Esophagus squamous epithelium (tissue), 5 donors: ENCODE measurements around the gene CORO2A. TPM values are rescaled to one million over a fixed set of nuclear protein-coding genes. Genes with fewer than 3 reads are reported as not detected.

Experiments
- DNase-seq: peaks from one replicate; lab custom pipeline; 2025; lab: John Stamatoyannopoulos, UW
- H3K27ac ChIP-seq, 4 donors: fragments of 200-600 bp; sonication (generic); one replicate each; pipeline ENCODE4 v1.5.1; 2016 to 2019; ENCODE audit warnings: mild to moderate bottlenecking in 1 of 4
- H3K27me3 ChIP-seq, 4 donors: fragments of 200-600 bp; sonication (generic); 1 replicate in 3 of 4; 2 replicates in 1 of 4; pipeline versions ENCODE4 v1.5.1 to v1.6.0; 2017 to 2021; ENCODE audit warnings: antibody characterized with exemption in 1 of 4
- H3K36me3 ChIP-seq, 3 donors: fragments of 200-600 bp; sonication (generic); one replicate each; pipeline ENCODE4 v1.5.1; 2016 to 2019
- H3K4me1 ChIP-seq, 3 donors: fragments of 200-600 bp; sonication (generic); one replicate each; pipeline ENCODE4 v1.5.1; 2017 to 2019
- H3K4me3 ChIP-seq, 4 donors: fragments of 200-600 bp; sonication (generic); 1 replicate in 3 of 4; 2 replicates in 1 of 4; pipeline ENCODE4 v1.5.1; 2016 to 2019; ENCODE audit warnings: mild to moderate bottlenecking in 2 of 4, moderate library complexity in 1 of 4
- H3K9me3 ChIP-seq, 3 donors: fragments of 200-600 bp; sonication (generic); one replicate each; pipeline ENCODE4 v1.5.1; 2016 to 2019
- POLR2A ChIP-seq, 4 donors: fragments of 450-650 bp; IDR thresholded peaks; one replicate each; pipeline ENCODE4 v1.6.1; 2017; ENCODE audit warnings: antibody characterized with exemption in 4 of 4, mild to moderate bottlenecking in 4 of 4, moderate library complexity in 3 of 4
- WGBS, 2 donors: methylation state at CpG; one replicate each; pipeline ENCODE4 v1.1.5; 2018; 5-methylcytosine and 5-hydroxymethylcytosine counted together
- intact Hi-C: fragments of 100-400 bp; cut with DNase I; formaldehyde crosslinking; loops from one replicate; pipeline ENCODE4 v1.15.0; 2022
- total RNA-seq, 4 donors: library from RNA; depleted of rRNA; stranded (reverse); fragments of >200 nt; gene quantifications; one replicate each; pipeline ENCODE4 v1.1.0, GENCODE V29; 2016
- TF ChIP-seq, protein P1 (sequence below), 6 experiments: fragments of 450-650 bp in 4 of 6; fragments of 200-600 bp in 2 of 6; sonication (generic) in 2 of 6; IDR thresholded peaks; one replicate each; pipeline ENCODE4 v1.5.1; 2016 to 2019; ENCODE audit warnings: antibody characterized with exemption in 6 of 6, mild to moderate bottlenecking in 4 of 6, moderate library complexity in 4 of 6
- donor health status: DM: yes; HTN: yes; CAD: no.

CORO2A gene
- total RNA-seq, 4 donors from 2014 or later = 15.6 to 27.6 (median 26.1) TPM

DNA sequence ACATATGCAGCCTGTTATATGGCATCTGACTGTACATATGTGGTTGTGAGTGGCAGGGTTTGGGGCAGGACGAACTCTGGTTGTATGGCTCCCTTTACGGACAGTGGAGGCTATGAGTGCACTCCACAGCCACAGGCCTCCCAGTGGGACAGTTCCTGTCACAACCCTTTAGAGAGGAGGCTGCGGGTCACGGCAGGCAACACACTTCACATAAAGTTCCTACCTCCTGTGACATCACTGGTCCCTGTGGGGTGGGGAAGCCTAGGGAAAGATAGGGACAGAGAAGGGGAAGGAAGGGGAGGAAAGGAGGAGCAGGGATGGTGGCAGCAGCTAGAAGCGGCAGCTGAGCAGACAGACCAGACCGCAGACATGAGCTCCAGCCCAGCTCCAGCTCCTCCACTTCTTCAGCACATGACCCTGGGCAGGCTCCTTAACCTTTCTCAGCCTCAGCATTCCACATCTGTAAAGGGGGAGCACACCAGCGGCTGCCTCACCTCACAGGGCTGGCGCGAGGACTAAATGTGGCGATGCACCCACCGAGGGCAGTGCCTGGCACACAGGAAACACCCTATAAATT lies 27.4 kb upstream of the CORO2A start:
- TF ChIP-seq, protein P1, sequence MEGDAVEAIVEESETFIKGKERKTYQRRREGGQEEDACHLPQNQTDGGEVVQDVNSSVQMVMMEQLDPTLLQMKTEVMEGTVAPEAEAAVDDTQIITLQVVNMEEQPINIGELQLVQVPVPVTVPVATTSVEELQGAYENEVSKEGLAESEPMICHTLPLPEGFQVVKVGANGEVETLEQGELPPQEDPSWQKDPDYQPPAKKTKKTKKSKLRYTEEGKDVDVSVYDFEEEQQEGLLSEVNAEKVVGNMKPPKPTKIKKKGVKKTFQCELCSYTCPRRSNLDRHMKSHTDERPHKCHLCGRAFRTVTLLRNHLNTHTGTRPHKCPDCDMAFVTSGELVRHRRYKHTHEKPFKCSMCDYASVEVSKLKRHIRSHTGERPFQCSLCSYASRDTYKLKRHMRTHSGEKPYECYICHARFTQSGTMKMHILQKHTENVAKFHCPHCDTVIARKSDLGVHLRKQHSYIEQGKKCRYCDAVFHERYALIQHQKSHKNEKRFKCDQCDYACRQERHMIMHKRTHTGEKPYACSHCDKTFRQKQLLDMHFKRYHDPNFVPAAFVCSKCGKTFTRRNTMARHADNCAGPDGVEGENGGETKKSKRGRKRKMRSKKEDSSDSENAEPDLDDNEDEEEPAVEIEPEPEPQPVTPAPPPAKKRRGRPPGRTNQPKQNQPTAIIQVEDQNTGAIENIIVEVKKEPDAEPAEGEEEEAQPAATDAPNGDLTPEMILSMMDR (IDR thresholded peaks at IDR 0.05) = no peak
- no peak for TF ChIP-seq POLR2A (IDR thresholded peaks at IDR 0.05)
- 85 to 95% methylated on average over 8 to 11 of the region's 11 CpGs for WGBS, 2 donors
- intact Hi-C loops = no loop called here
- H3K27ac ChIP-seq = peak overlapping the region in 1 of 4 donors; percentile 34
- H3K4me1 ChIP-seq = peaks cover 3 to 60% (median 15%) of the 10 kb centered on the region in 3 donors
- H3K4me3 ChIP-seq = no peak overlapping the region
- peaks cover 8 to 86% (median 13%) of the 10 kb centered on the region in 3 donors for H3K36me3 ChIP-seq
- H3K9me3 ChIP-seq = no peaks in the 10 kb centered on the region
- H3K27me3 ChIP-seq = no peaks in the 10 kb centered on the region
- DNase-seq = no peak

DNA sequence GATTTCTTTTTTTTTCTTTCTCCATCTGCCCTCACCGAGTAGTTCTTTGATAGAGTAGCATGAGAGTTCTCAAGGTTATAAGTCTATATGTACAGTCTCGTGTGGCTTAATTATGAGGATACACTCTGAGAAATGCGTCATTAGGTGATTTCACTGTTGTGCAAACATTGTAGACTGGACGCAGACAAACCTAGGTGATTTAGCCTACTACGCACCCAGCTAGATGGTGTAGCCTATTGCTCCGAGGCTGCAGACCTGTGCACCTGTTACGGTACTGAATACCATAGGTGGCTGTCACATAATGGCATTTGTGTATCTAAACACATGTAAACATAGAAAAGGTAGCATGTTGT lies 26.9 kb upstream of the CORO2A start:
- H3K4me3 ChIP-seq = no peak overlapping the region
- DNase-seq = no peak
- H3K27ac ChIP-seq = peak overlapping the region in 3 of 4 donors; percentile 11 to 34 (median 31)
- intact Hi-C loops = no loop called here
- no peaks in the 10 kb centered on the region for H3K9me3 ChIP-seq
- no peaks in the 10 kb centered on the region for H3K27me3 ChIP-seq
- 67 to 79% methylated on average over 7 of the region's 7 CpGs for WGBS, 2 donors
- TF ChIP-seq, protein P1 (IDR thresholded peaks at IDR 0.05) = no peak
- no peak for TF ChIP-seq POLR2A (IDR thresholded peaks at IDR 0.05)
- H3K4me1 ChIP-seq = peaks cover 3 to 59% (median 15%) of the 10 kb centered on the region in 3 donors
- peaks cover 8 to 85% (median 13%) of the 10 kb centered on the region in 3 donors for H3K36me3 ChIP-seq

DNA sequence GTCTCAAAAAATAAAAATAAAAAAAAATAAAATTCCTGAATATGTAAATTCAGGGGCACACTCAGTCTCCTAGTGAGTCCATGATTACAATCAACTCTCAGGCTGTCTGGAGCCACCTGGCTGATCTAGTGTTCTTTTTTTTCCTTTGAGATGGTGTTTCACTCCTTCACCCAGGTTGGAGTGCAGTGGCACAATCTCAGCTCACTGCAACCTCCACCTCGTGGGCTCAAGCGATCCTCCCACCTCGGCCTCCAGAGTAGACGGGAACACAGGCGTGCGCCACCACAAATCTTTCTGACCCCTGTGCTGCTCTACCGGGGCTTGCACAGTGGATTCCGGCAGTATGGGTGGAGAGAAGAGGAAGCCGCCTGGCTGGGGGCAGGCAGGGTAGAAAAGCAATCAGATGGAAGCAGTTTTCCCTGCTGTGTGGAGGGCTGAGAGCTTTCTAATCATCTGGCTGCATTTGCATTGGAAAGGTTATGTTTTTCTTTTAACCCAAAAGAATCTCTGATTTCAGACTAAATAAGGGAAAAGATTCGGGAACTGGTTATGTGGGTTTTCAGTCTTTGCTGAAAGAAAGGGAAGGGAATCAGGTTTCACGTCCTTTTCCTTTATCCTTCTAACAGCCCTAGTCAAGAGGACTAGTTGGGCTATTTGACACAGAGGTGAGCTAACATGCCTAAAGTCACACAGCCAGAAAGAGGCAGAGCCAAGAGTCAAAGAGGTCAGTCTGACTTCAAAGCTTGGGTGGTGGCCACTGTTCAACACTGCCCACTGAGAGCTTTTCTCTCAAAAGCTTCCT lies 26.3 kb upstream of the CORO2A start:
- peak overlapping the region in 3 of 4 donors; percentile 11 to 34 (median 31) for H3K27ac ChIP-seq
- H3K36me3 ChIP-seq = peaks cover 11 to 87% (median 13%) of the 10 kb centered on the region in 3 donors
- 66 to 79% methylated on average over 6 to 8 of the region's 11 CpGs for WGBS, 2 donors
- no peak for DNase-seq
- peaks cover 2 to 53% (median 13%) of the 10 kb centered on the region in 3 donors for H3K4me1 ChIP-seq
- no peak overlapping the region for H3K4me3 ChIP-seq
- TF ChIP-seq, protein P1 (IDR thresholded peaks at IDR 0.05) = no peak
- no peak for TF ChIP-seq POLR2A (IDR thresholded peaks at IDR 0.05)
- H3K9me3 ChIP-seq = no peaks in the 10 kb centered on the region
- H3K27me3 ChIP-seq = no peaks in the 10 kb centered on the region
- intact Hi-C loops = no loop called here

DNA sequence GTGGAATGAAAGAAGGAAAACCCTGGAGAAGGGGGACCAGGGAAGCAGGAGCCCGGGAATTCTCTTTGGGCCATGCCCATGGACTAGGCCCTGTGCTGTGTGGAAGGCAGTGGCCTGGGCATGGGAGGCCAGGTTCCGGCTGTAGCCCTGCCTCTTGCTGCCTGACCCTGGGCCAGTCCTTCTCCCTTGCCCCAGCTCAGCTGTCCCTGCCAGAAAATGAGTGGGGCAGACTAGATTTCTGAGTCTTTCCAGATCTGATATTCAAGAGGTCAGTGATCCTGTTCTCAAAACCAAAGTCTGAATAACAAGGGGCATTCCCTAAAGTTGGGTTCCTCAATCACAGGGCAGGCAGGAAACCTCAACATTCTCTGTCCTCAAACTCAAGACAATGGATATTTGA lies 24.8 kb upstream of the CORO2A start:
- 83 to 100% methylated on average over 1 to 2 of the region's 2 CpGs for WGBS, 2 donors
- H3K4me1 ChIP-seq = peaks cover 0 to 38% (median 0%) of the 10 kb centered on the region in 3 donors
- intact Hi-C loops = no loop called here
- peaks cover 13 to 95% (median 20%) of the 10 kb centered on the region in 3 donors for H3K36me3 ChIP-seq
- TF ChIP-seq POLR2A (IDR thresholded peaks at IDR 0.05) = no peak
- TF ChIP-seq, protein P1 (IDR thresholded peaks at IDR 0.05) = no peak
- no peak for DNase-seq
- H3K27ac ChIP-seq = no peak overlapping the region
- no peaks in the 10 kb centered on the region for H3K27me3 ChIP-seq
- no peak overlapping the region for H3K4me3 ChIP-seq
- H3K9me3 ChIP-seq = no peaks in the 10 kb centered on the region

DNA sequence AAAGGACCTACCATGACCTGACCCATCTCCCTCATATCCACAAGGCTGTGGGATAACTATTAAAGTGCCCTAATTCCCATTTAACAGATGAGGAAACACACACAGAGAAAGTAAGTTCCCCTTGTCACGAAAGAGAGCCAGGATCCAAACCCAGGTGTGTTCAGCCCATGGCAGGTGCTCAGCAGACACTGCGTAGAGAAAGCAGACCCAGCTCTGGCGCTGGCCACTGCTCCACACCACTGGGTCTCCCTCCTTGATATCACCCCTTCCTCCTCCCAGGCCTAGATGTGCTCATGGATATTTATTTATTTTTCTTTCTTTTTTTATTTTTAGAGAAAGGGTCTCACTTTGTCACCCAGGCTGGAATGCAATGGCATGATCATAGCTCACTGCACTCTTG lies 24.0 kb upstream of the CORO2A start:
- no peak for DNase-seq
- no peaks in the 10 kb centered on the region for H3K27me3 ChIP-seq
- no peak overlapping the region for H3K4me3 ChIP-seq
- H3K9me3 ChIP-seq = no peaks in the 10 kb centered on the region
- H3K4me1 ChIP-seq = peaks cover 0 to 41% (median 0%) of the 10 kb centered on the region in 3 donors
- intact Hi-C loops = no loop called here
- WGBS, 2 donors = 93 to 95% methylated on average over 3 of the region's 3 CpGs
- no peak for TF ChIP-seq POLR2A (IDR thresholded peaks at IDR 0.05)
- TF ChIP-seq, protein P1 (IDR thresholded peaks at IDR 0.05) = no peak
- H3K36me3 ChIP-seq = peaks cover 13 to 95% (median 24%) of the 10 kb centered on the region in 3 donors
- H3K27ac ChIP-seq = peak overlapping the region in 1 of 4 donors; percentile 64
